Measurements from ENCODE around the gene HS2ST1.

DNA sequence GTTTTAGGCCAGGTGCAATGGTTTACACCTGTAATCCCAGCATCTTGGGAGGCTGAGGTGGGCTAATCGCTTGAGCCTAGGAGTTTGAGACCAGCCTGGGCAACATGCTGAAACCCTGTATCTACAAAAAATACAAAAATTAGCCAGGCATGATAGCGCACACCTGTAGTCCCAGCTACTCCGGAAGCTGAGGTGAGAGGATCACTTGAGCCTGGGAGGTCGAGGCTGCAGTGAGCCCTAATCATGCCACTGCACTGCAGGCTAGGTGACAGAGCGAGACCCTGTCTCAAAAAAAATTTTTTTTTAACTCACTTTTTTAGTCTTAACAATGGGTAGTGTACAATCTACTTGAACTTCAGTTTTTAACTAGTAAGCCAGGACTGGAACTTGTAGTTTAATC lies 137.5 kb downstream of the HS2ST1 start:
- TF ChIP-seq, protein P1, sequence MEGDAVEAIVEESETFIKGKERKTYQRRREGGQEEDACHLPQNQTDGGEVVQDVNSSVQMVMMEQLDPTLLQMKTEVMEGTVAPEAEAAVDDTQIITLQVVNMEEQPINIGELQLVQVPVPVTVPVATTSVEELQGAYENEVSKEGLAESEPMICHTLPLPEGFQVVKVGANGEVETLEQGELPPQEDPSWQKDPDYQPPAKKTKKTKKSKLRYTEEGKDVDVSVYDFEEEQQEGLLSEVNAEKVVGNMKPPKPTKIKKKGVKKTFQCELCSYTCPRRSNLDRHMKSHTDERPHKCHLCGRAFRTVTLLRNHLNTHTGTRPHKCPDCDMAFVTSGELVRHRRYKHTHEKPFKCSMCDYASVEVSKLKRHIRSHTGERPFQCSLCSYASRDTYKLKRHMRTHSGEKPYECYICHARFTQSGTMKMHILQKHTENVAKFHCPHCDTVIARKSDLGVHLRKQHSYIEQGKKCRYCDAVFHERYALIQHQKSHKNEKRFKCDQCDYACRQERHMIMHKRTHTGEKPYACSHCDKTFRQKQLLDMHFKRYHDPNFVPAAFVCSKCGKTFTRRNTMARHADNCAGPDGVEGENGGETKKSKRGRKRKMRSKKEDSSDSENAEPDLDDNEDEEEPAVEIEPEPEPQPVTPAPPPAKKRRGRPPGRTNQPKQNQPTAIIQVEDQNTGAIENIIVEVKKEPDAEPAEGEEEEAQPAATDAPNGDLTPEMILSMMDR (IDR thresholded peaks at IDR 0.05), result no peak
- TF ChIP-seq POLR2AphosphoS5 (IDR thresholded peaks at IDR 0.05; ENCODE audit: insufficient read depth in 1 of 2, low read depth in 1 of 2) (no peak), POLR2A (IDR thresholded peaks at IDR 0.05) (no peak)

Data from vagina (tissue), 2 donors.